ENCODE data around the gene BTBD18. TPM values are rescaled to one million over a fixed set of nuclear protein-coding genes. Genes with fewer than 3 reads are reported as not detected.

BTBD18 gene
- total and polyA plus RNA-seq, 2 of the 13 experiments (the other 11 are each of a cell fraction or from before 2014, with no cell fraction given) = not detected

DNA sequence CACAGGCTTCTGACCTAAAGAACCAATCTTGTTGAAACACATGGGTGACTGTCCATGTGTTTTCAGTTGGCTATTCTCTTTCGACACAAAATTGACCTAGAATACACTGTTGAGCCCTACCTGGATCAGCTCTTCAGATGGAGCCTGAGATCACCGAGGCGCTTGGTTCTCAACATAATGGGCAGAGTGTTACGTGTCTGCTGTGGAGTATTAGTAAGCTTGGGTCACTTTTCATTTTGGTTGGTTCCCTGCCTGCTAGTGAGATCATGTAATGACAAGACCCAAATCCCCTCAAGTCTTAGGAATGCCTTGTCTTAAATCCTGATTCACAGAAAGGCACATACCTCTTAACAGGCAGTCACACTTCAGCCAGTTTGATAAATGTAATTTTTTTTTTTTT lies 48.3 kb downstream of the BTBD18 start:
- no peak overlapping the region for H2AFZ ChIP-seq (ENCODE audit: low read length)
- no peak overlapping the region for H3K9ac ChIP-seq (ENCODE audit: insufficient read depth, low read depth, low read length)
- no TSS peak for BruUV-seq (replicated peaks)
- peaks cover 10% of the 10 kb centered on the region for H3K4me1 ChIP-seq (ENCODE audit: insufficient read depth, low read length)
- H4K20me1 ChIP-seq (ENCODE audit: insufficient read depth, low read length) = no peaks in the 10 kb centered on the region
- POLR2A ChIA-PET = interaction anchor here (0.6 to 2.5 kb wide), 3 partner anchors 9 to 36 kb away, joined by 3 to 12 read pairs (median 4); partner anchors contain the start of genes MED19 and TMX2
- H3K36me3 ChIP-seq (replicated peaks in 1 of 2; ENCODE audit: control insufficient read depth in 1 of 2, insufficient read depth in 2 of 2, low read length in 2 of 2) = peaks cover 20 to 56% of the 10 kb centered on the region in 2 experiments
- WGBS (ENCODE audit: low lambda C conversion rate) = 100% methylated on average over 2 of the region's 4 CpGs
- no peaks in the 10 kb centered on the region for H3K27me3 ChIP-seq (ENCODE audit: control insufficient read depth in 1 of 2, insufficient read depth in 2 of 2, low read length in 2 of 2)
- no peak overlapping the region for H3K4me2 ChIP-seq (ENCODE audit: low read depth, low read length)
- in situ Hi-C loops (cut with HindIII; ENCODE audit: extremely low pct_ligation_motif_present, low pct_unique_long_range_greater_than_20kb) (no loop called here), intact Hi-C loops (cut with micrococcal nuclease; ENCODE audit: unreplicated experiment) (no loop called here)
- H3K79me2 ChIP-seq (ENCODE audit: insufficient read depth, low read length) = peaks cover 5% of the 10 kb centered on the region
- H3K27ac ChIP-seq (ENCODE audit: extremely low read length, insufficient read depth, low read length) = no peak overlapping the region
- no peak for FAIRE-seq
- H3K9me3 ChIP-seq (ENCODE audit: low read length) = no peaks in the 10 kb centered on the region
- no peak overlapping the region for H3K4me3 ChIP-seq (replicated peaks in 1 of 3; ENCODE audit: insufficient read depth in 1 of 3, low read depth in 2 of 3, low read length in 3 of 3)
- no peak for TF ChIP-seq AHDC1 (CRISPR knock-in tag; IDR thresholded peaks at IDR 0.05; ENCODE audit: borderline replicate concordance)
- TF ChIP-seq SMAD1 (CRISPR knock-in tag; IDR thresholded peaks at IDR 0.05; ENCODE audit: borderline replicate concordance, low read depth) = no peak
- TF ChIP-seq, protein P1, sequence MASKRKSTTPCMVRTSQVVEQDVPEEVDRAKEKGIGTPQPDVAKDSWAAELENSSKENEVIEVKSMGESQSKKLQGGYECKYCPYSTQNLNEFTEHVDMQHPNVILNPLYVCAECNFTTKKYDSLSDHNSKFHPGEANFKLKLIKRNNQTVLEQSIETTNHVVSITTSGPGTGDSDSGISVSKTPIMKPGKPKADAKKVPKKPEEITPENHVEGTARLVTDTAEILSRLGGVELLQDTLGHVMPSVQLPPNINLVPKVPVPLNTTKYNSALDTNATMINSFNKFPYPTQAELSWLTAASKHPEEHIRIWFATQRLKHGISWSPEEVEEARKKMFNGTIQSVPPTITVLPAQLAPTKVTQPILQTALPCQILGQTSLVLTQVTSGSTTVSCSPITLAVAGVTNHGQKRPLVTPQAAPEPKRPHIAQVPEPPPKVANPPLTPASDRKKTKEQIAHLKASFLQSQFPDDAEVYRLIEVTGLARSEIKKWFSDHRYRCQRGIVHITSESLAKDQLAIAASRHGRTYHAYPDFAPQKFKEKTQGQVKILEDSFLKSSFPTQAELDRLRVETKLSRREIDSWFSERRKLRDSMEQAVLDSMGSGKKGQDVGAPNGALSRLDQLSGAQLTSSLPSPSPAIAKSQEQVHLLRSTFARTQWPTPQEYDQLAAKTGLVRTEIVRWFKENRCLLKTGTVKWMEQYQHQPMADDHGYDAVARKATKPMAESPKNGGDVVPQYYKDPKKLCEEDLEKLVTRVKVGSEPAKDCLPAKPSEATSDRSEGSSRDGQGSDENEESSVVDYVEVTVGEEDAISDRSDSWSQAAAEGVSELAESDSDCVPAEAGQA (IDR thresholded peaks at IDR 0.05; ENCODE audit: low read depth) = no peak
- TF ChIP-seq, protein P1 (CRISPR knock-in tag; IDR thresholded peaks at IDR 0.05; ENCODE audit: borderline replicate concordance) = no peak
- TF ChIP-seq GZF1 (CRISPR knock-in tag; IDR thresholded peaks at IDR 0.05) = no peak
- TF ChIP-seq ZNF660 (CRISPR knock-in tag; IDR thresholded peaks at IDR 0.05; ENCODE audit: borderline replicate concordance, low read depth) = no peak
- TF ChIP-seq ZNF839 (CRISPR knock-in tag; IDR thresholded peaks at IDR 0.05; ENCODE audit: borderline replicate concordance) = no peak
- TF ChIP-seq NCOA2 (CRISPR knock-in tag; IDR thresholded peaks at IDR 0.05) = no peak
- no peak for TF ChIP-seq TMF1 (CRISPR knock-in tag; IDR thresholded peaks at IDR 0.05; ENCODE audit: low read depth)
- DNase-seq (ENCODE audit: low spot score) = no peak
- CTCF ChIA-PET (ENCODE audit: low intra/inter-chr PET ratio, low total read pairs) = no interaction called here
- no peak for ATAC-seq

Data from HepG2 (cell line).